Midbrain (tissue), 1 donor: ENCODE measurements around the gene TTC34.

ENCODE experiments used
- DNase-seq: peaks from one replicate; lab custom pipeline; 2025; lab: John Stamatoyannopoulos, UW

The TTC34 gene

DNA sequence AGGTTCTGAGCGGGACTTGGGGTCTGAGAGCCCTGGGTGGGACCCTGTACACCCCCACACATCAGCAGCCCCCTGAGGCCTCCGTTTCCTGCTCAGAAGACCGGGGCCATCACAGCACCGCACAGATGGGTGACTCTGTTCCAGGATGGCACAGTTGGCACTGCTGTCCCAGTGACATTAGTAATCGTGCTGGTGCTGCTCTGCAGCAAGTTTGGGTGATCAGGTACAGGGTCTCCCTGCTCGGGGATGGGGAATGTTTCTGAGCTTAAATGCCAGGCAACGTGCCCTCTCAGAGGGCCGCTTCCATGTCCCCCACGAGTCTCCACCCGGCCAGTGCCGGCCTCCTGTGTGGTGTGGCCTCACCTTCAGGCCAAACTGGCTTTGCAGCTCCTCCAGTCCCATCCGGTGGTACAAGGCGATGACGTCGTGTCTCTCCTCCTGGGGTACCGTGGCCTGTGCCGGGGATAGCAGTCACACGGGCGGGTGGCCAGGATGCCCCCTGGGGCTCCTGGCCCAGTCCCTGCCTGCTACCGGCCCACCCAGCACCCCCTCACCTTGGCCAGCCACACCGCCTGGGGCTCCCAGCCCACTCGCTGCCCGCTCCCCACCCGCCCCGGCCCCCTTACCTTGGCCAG is 197.9 kb downstream of the TTC34 start:
- DNase-seq = no peak

DNA sequence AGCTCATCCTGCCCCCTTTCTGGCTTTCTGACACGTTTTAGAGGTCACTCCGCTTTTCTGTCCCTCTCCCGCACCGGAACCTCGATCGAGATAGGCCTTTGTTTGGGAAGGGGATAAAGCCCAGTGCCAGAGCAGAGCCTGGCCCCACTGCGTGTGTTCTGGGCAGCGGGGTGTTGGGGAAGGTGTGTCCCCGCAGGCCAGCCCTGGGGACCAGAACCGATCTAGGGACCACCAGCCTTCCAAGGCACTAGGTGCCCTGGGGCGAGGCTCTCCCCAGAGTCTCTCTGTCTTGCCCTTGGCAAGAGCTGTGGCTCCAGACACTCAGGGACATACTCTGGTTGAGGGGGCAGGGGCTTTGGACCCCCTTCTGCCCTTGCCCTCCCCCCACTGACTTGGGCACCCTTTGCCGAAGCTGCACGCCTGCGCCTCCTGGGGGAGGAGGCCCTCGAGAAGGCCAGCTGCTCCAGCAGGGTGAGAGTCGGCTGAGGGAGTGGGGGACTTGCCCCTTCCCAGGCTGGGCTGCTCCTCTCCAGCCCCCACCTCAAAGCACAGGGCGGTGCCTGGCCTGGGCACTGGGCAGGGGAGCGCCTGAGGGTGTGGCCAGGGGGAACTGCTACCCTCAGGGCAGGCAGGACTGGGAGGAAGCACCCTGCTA is 198.5 kb downstream of the TTC34 start:
- DNase-seq = no peak

DNA sequence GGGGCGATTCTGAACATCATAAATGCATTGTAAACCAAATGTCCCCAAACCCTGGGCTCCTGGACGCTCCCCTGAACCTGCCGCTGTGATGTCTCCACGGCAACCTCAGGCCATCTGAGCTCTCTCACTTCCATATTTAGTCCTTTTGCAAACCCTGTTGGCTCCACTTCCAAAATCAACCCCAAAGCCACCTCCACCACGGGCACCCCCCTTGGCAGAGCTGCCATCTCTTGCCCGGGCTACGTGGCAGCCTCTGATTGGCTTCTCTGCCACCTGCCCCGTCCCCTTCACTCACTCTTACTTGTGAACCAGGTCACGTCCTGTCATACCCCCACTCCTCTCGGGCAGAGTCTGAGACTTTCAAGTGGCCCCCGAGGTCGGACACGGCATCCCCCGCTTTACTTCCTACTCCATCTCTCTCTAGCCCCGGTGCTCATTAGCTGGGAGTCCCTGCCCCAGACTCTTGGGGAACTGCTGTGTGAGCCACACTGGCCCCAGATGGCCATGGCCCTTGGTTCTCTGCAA is 199.1 kb downstream of the TTC34 start:
- DNase-seq = no peak

DNA sequence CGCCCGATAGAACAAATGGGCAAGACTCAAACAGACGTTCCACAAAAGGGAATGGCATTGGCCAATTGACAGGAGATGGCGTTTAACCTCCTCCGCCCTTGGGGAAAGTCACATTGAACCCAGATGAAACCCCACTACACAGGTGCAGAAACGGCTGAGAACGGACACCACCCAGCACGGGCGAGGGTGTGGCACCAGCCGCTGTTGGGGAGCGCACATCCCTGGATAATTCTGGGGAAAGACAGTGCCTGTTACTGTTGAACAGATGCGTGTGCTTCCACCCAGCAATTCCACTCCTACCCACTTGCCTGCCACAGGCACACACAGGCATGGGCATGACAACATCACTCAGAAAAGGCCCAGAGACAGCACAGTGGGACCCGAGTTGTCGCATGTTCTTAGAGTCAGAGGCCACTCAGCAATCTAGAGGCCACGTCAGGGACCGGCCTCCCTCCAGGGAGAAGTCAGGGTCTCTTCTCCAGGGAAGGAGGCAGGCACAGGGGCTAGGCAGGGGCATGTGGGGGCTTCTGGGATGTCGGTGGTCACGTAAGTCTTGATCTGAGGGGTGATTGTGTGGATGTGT is 199.7 kb downstream of the TTC34 start:
- no peak for DNase-seq

- no peak for DNase-seq
Observed at GRCh38 chr1:2598329-2598931, 203.1 kb downstream of the TTC34 start.

- no peak for DNase-seq
Observed at GRCh38 chr1:2597441-2598328, 203.8 kb downstream of the TTC34 start.

GRCh38 chr1:2596530-2597333 is 204.8 kb downstream of the TTC34 start:
- no peak for DNase-seq

DNA sequence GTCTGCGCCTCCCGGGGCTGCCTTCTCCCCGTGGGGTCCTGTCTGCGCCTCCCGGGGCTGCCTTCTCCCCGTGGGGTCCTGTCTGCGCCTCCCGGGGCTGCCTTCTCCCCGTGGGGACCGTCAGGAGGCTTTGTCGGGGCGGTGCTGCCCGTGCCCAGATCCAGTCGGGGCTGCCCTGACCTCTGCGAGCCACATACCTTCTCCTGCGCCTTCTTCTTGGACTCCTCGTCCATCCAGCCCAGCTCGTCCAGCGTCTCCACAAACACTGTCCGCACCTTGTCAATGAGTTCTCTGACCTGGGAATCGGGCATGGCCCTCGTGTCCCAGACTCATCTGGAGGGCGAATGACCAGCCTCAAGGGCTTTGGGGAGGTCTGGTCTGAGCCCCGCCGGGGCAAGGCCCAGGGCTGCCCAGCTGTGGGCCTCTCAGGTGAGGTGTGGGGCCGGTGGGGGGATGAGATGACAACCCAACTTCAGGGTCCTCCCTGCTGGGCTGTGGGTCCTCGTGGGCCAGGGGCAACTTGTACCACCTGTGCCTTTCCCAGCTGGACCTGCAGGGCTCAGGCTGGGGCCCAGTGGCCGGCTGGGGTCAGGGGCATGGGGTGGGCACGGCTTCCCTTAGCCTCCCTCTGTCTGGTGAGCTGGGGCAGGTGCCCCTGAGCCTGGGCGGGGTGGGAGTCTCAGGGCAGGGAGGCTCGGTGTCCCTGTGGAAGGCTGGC is 205.5 kb downstream of the TTC34 start:
- no peak for DNase-seq

DNA sequence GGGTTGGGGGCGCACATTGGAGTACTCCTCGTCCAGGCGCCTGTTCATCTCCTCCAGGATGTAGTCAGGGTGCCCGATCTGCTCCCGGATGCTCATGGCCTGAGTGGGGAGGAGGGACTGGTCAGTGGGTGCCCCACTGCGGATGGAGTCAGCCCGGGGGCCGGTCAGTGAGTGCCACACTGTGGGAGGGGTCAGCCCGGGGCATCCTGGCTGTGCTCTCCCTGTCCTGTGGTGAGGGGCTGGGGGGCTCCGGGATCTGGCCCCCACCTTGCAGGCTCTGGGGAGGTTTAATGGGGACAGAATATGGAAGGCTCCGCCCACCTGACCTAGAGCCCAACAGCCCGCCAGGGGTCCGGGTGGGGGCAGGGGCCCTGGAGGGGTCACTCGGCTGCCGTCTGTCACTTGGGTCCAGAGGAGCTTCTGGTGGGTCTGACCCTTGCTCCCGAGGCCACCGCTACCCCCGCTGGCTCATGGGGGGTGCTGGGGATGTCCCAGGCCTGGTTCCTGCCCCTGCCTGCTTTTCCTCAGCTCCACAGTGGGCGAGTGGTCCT is 206.2 kb downstream of the TTC34 start:
- DNase-seq = no peak

- no peak for DNase-seq
Observed at GRCh38 chr1:2594641-2595131, 206.8 kb downstream of the TTC34 start.

DNA sequence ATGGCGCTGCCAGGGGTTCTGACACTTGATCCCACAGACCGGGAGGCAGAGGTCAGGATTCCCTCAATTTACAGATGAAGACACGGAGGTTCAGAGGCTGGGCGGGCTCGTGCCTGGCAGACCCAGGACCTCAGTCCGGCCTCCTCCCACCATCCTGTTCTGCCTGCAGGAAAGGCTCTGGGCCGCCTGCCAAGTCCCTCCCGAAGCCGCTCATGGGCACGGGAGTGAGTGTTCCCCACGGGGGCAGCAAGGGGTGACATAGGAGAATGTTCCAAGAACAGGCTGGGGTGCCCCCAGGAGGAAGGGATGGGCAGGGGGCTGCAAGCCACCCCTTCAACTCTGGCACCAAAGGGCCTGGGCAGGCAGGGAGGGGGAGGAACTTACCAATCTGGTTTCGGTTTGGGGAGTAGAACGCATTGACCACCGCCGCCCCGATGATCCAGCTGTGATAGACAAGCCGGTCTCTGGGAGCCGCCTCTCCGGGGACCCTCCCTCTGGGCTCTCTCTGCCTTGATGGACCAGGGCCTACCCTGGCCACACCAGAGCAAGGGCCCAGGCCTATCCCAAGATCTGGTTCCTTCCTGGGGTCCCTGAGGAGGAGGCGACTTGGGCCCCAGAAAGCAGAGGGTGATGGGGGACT is 207.4 kb downstream of the TTC34 start:
- DNase-seq = no peak

- no peak for DNase-seq
Observed at GRCh38 chr1:2593251-2593878, 208.1 kb downstream of the TTC34 start.

- DNase-seq = no peak
Observed at GRCh38 chr1:2592672-2593071, 208.8 kb downstream of the TTC34 start.

DNA sequence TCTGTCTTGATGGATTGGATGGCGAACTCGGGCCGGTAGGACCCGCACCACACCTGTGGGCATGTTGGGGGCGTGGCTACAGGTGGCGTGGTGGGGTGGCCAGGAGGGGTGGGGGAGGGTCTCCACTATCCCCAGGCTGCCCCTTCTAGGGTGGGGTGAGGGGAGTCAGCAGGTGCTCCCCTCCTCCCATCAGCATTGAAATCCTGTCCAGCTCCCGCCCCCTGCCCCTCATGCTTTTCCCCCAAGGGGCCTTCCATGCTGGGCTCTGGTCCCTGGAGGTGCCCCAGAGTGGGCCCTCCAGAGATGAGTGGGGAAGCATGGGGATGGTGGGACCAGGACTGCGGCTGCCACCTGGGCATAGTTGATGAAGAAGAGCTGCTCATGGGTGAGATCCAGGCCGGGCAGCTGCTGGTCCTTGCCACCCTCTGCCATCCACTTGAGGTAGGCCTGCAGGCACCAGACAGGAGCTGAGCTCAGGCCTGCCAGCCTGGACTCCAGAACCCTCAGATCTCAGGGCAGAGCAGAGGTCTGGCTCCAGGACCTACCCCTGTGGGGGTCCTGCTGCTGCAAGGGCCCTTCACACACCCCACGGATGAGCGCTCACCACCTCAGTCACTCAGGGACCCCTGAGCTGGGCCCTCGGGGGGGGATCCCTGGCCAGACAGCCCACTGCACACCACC is 209.8 kb downstream of the TTC34 start:
- no peak for DNase-seq

GRCh38 chr1:2591233-2591580 is 210.3 kb downstream of the TTC34 start:
- no peak for DNase-seq

GRCh38 chr1:2590233-2591141 is 211.0 kb downstream of the TTC34 start:
- DNase-seq = no peak
